GM18519 (cell line): Measurements from ENCODE around the gene PPM1N.

ENCODE experiments used
- ATAC-seq: cut with Tn5 transposase; IDR thresholded peaks from one replicate; pipeline ENCODE4 v1.9.1; 2021; ENCODE audit warnings: mild to moderate bottlenecking, moderate library complexity; ENCODE audit not compliant: unreplicated experiment, low FRiP score

The PPM1N gene

GRCh38 chr19:45485305-45486077 is 12.8 kb upstream of the PPM1N start:
- peak; percentile 58 for ATAC-seq

GRCh38 chr19:45488708-45489107 is 9.5 kb upstream of the PPM1N start:
- no peak for ATAC-seq

- no peak for ATAC-seq
Observed at GRCh38 chr19:45489216-45489855, 8.9 kb upstream of the PPM1N start.

- ATAC-seq, result no peak
Observed at GRCh38 chr19:45492137-45492626, 6.1 kb upstream of the PPM1N start.

- ATAC-seq, result no peak
Observed at GRCh38 chr19:45492627-45493470, 5.4 kb upstream of the PPM1N start.

- ATAC-seq, result no peak
Observed at GRCh38 chr19:45494261-45494916, 3.9 kb upstream of the PPM1N start.

- ATAC-seq, result no peak
Observed at GRCh38 chr19:45495178-45495577, 3.1 kb upstream of the PPM1N start.

GRCh38 chr19:45496349-45496953 is 1.8 kb upstream of the PPM1N start:
- ATAC-seq, result no peak

- no peak for ATAC-seq
Observed at GRCh38 chr19:45497791-45498190, 452 bp upstream of the PPM1N start.

- ATAC-seq, result no peak
Observed at GRCh38 chr19:45499196-45500180, 1.2 kb downstream of the PPM1N start.

- ATAC-seq, result no peak
Observed at GRCh38 chr19:45500918-45501729, 2.9 kb downstream of the PPM1N start.

- ATAC-seq, result no peak
Observed at GRCh38 chr19:45501730-45502014, 3.4 kb downstream of the PPM1N start.

- no peak for ATAC-seq
Observed at GRCh38 chr19:45502111-45502510, 3.9 kb downstream of the PPM1N start.

- ATAC-seq, result no peak
Observed at GRCh38 chr19:45503909-45504308, 5.7 kb downstream of the PPM1N start.

GRCh38 chr19:45505151-45505995 is 7.1 kb downstream of the PPM1N start:
- ATAC-seq, result no peak

- no peak for ATAC-seq
Observed at GRCh38 chr19:45505996-45506245, 7.7 kb downstream of the PPM1N start.

GRCh38 chr19:45506246-45506988 is 8.2 kb downstream of the PPM1N start:
- peak; percentile 54 for ATAC-seq
